Upper lobe of left lung (tissue), 4 donors: ENCODE results near the gene METAP2.

ENCODE experiments used
- POLR2AphosphoS5 ChIP-seq, 2 donors: sonication (generic); formaldehyde crosslinking; IDR thresholded peaks; one replicate each; pipeline ENCODE4 v1.5.1; 2017; ENCODE audit warnings: antibody characterized with exemption in 2 of 2
- TF ChIP-seq, protein P1 (sequence below), 6 experiments: fragments of 450-650 bp in 4 of 6; fragments of 200-600 bp in 2 of 6; sonication (generic) in 2 of 6; IDR thresholded peaks; one replicate each; pipeline ENCODE4 v1.5.1; 2016 to 2019; ENCODE audit warnings: antibody characterized with exemption in 6 of 6

DNA sequence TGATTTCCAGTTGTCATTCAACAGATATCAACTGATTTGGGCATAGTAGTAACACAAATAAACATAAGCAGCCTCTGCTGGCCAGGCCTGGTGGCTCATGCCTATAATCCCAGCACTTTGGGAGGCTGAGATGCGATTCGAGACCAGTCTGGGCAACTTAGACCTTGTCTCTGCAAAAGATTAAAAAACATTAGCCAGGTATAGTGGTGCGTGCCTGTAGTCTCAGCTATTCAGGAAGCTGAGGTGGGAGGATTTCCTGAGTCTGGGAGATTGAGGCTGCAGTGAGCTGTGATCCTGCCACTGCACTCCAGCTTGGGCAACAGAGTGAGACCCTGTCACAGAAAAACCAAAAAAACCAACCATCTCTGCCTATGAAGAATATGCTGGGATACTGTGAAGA lies 7.1 kb downstream of the METAP2 start:
- TF ChIP-seq, protein P1, sequence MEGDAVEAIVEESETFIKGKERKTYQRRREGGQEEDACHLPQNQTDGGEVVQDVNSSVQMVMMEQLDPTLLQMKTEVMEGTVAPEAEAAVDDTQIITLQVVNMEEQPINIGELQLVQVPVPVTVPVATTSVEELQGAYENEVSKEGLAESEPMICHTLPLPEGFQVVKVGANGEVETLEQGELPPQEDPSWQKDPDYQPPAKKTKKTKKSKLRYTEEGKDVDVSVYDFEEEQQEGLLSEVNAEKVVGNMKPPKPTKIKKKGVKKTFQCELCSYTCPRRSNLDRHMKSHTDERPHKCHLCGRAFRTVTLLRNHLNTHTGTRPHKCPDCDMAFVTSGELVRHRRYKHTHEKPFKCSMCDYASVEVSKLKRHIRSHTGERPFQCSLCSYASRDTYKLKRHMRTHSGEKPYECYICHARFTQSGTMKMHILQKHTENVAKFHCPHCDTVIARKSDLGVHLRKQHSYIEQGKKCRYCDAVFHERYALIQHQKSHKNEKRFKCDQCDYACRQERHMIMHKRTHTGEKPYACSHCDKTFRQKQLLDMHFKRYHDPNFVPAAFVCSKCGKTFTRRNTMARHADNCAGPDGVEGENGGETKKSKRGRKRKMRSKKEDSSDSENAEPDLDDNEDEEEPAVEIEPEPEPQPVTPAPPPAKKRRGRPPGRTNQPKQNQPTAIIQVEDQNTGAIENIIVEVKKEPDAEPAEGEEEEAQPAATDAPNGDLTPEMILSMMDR (IDR thresholded peaks at IDR 0.05), result no peak
- no peak for TF ChIP-seq POLR2AphosphoS5 (IDR thresholded peaks at IDR 0.05)
